Prostate gland (tissue), 2 donors: ENCODE data around the gene EHBP1. TPM values are rescaled to one million over a fixed set of nuclear protein-coding genes. Genes with fewer than 3 reads are reported as not detected.

Source experiments
- DNase-seq: peaks from one replicate; pipeline ENCODE4 v3.0.0-alpha.2; 2019; ENCODE audit warnings: low spot score
- H3K27ac ChIP-seq, 2 donors: fragments of 200-600 bp; sonication (generic); 2 replicates each; pipeline ENCODE4 v1.5.1; 2017 to 2019
- H3K27me3 ChIP-seq: fragments of 200-600 bp; sonication (generic); replicated peaks from 2 replicates; pipeline ENCODE4 v1.5.1; 2019; ENCODE audit not compliant: insufficient read depth
- H3K36me3 ChIP-seq, 2 donors: fragments of 200-600 bp; sonication (generic); 1 replicate in 1 of 2; 2 replicates in 1 of 2; pipeline versions ENCODE4 v1.5.1 to v1.8.1; 2017 to 2019
- H3K4me1 ChIP-seq: fragments of 200-600 bp; sonication (generic); replicated peaks from 2 replicates; pipeline ENCODE4 v1.5.1; 2019
- H3K4me3 ChIP-seq, 2 donors: fragments of 200-600 bp; sonication (generic); 2 replicates each; pipeline ENCODE4 v1.5.1; 2017 to 2019
- H3K9me3 ChIP-seq: fragments of 200-600 bp; sonication (generic); 2 replicates; pipeline ENCODE4 v1.5.1; 2017
- POLR2A ChIP-seq: fragments of 450-650 bp; IDR thresholded peaks from one replicate; pipeline ENCODE4 v1.6.1; 2016; ENCODE audit warnings: antibody characterized with exemption, mild to moderate bottlenecking
- POLR2AphosphoS5 ChIP-seq: sonication (generic); formaldehyde crosslinking; IDR thresholded peaks from one replicate; pipeline ENCODE4 v1.6.1; 2017; ENCODE audit warnings: antibody characterized with exemption
- WGBS: methylation state at CpG from one replicate; pipeline ENCODE4 v1.1.5; 2018; 5-methylcytosine and 5-hydroxymethylcytosine counted together
- intact Hi-C: fragments of 100-400 bp; cut with DNase I; formaldehyde crosslinking; loops from one replicate; pipeline ENCODE4 v1.14.2; 2022
- total RNA-seq, 2 donors: library from RNA; depleted of rRNA; stranded (reverse); fragments of >200 nt; gene quantifications; one replicate each; pipeline ENCODE4 v1.1.0, GENCODE V29; 2016
- TF ChIP-seq, protein P1 (sequence below), 4 experiments: fragments of 200-600 bp in 2 of 4; fragments of 450-650 bp in 2 of 4; sonication (generic) in 2 of 4; IDR thresholded peaks; 1 replicate in 3 of 4; 2 replicates in 1 of 4; pipeline ENCODE4 v1.5.1; 2016 to 2019; ENCODE audit warnings: antibody characterized with exemption in 4 of 4, mild to moderate bottlenecking in 2 of 4, moderate library complexity in 2 of 4

The EHBP1 gene
- total RNA-seq, 2 donors from 2014 or later: 26.5 to 30.3 TPM

DNA sequence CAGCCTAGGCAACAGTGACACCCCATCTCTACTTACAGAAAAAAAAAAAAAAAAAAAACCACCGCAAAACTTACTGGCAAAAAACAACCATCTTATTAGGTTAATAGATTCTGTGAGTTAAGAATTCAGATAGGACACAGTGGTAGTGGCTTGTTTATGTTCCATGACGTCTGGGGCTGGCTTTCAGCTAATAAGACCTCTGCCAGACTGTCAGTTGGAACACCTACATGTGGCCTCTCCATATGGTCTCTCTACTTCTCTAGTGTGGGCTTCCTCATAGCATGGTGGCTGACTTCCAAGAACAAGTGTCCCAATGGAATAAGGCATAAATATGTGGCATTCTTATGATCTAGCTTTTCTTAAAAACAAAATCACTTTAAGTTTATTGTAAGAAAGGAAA lies 251.1 kb downstream of the EHBP1 start:
- H3K4me3 ChIP-seq: no peak overlapping the region
- H3K36me3 ChIP-seq: no peaks in the 10 kb centered on the region
- intact Hi-C loops: no loop called here
- no peak overlapping the region for H3K27ac ChIP-seq
- 93% methylated on average over 2 of the region's 2 CpGs for WGBS
- no peaks in the 10 kb centered on the region for H3K9me3 ChIP-seq
- H3K27me3 ChIP-seq: no peaks in the 10 kb centered on the region
- H3K4me1 ChIP-seq: no peaks in the 10 kb centered on the region
- DNase-seq: no peak
- TF ChIP-seq POLR2A (no peak), POLR2AphosphoS5 (no peak)
- TF ChIP-seq, protein P1, sequence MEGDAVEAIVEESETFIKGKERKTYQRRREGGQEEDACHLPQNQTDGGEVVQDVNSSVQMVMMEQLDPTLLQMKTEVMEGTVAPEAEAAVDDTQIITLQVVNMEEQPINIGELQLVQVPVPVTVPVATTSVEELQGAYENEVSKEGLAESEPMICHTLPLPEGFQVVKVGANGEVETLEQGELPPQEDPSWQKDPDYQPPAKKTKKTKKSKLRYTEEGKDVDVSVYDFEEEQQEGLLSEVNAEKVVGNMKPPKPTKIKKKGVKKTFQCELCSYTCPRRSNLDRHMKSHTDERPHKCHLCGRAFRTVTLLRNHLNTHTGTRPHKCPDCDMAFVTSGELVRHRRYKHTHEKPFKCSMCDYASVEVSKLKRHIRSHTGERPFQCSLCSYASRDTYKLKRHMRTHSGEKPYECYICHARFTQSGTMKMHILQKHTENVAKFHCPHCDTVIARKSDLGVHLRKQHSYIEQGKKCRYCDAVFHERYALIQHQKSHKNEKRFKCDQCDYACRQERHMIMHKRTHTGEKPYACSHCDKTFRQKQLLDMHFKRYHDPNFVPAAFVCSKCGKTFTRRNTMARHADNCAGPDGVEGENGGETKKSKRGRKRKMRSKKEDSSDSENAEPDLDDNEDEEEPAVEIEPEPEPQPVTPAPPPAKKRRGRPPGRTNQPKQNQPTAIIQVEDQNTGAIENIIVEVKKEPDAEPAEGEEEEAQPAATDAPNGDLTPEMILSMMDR (IDR thresholded peaks at IDR 0.05): no peak

DNA sequence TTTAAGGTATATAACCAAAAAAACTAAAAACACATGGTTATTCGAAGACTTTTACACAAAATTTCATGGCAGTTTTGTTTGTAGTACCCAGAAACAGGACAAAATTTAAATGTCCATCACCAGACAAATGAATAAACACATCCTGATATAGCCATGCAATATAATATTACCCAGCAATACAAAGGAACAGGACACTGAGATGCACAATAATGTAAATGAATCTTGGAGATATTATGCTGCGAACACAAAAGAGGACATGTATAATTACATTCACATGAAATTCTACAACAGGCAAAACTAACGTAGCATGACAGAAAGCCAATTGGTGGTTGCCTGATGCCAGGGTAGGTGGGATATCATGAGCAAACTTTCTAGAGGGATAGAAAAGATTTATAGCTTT lies 252.7 kb downstream of the EHBP1 start:
- 98% methylated on average over 3 of the region's 3 CpGs for WGBS
- H3K36me3 ChIP-seq: no peaks in the 10 kb centered on the region

DNA sequence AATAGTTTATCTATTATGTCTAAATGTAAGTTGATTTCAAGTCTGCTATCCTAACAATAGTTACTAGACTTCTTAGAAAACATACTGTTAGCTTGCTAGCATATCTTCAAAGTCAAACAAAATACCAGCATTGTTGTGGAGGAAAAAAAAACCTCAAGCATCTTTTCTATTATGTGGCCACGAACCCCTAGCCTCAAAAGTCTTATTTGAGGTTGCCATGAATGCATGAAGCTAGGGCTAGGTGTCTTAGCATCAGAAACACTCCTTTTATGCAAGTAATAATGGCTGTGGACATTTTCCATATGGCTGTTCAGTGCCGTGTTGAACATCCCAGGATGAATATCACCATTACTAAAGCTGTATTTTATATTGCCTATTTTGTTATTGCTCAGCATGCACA lies 258.5 kb downstream of the EHBP1 start:
- no peak for TF ChIP-seq POLR2AphosphoS5
- TF ChIP-seq POLR2A: no peak
- TF ChIP-seq, protein P1 (IDR thresholded peaks at IDR 0.05): no peak
- no peak overlapping the region for H3K4me3 ChIP-seq
- no peaks in the 10 kb centered on the region for H3K27me3 ChIP-seq

More for the DNA sequence above, 252.7 kb downstream of the EHBP1 start:
- intact Hi-C loops: no loop called here
- DNase-seq: no peak
- Histone ChIP-seq H3K27me3 (no peaks in the 10 kb centered on the region), H3K4me1 (no peaks in the 10 kb centered on the region), H3K9me3 (no peaks in the 10 kb centered on the region), H3K27ac (no peak overlapping the region), H3K4me3 (no peak overlapping the region)
- no peak for TF ChIP-seq POLR2A
- no peak for TF ChIP-seq POLR2AphosphoS5
- TF ChIP-seq, protein P1 (IDR thresholded peaks at IDR 0.05): no peak

DNA sequence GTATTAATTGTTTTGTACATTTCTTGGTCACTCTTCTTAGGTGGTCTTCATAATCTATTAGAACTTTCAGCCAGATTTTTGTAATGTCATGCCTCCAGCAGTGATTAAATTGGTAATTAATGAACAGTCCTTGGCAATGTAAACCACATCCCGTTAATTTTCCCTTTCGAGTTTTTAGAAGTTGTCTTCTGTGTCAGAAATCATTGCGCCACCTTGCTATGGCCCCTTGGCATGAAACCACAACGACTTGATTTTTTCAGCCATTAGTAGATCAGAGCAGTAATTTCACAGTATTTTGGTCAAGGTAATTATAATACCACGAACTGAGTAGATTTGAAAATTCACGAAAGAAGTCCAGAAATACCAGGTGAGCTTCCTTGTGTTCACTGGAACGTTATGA lies 259.2 kb downstream of the EHBP1 start:
- intact Hi-C loops: no loop called here
- WGBS: 83% methylated on average over 7 of the region's 7 CpGs
- no peaks in the 10 kb centered on the region for H3K9me3 ChIP-seq
- no peaks in the 10 kb centered on the region for H3K4me1 ChIP-seq
- H3K36me3 ChIP-seq: no peaks in the 10 kb centered on the region
- H3K4me3 ChIP-seq: no peak overlapping the region
- TF ChIP-seq, protein P1 (IDR thresholded peaks at IDR 0.05): no peak
- TF ChIP-seq POLR2AphosphoS5 (no peak), POLR2A (no peak)
- H3K27ac ChIP-seq: no peak overlapping the region
- DNase-seq: no peak
- H3K27me3 ChIP-seq: no peaks in the 10 kb centered on the region

More for the DNA sequence above, 258.5 kb downstream of the EHBP1 start:
- Histone ChIP-seq H3K4me1 (no peaks in the 10 kb centered on the region), H3K36me3 (no peaks in the 10 kb centered on the region), H3K9me3 (no peaks in the 10 kb centered on the region), H3K27ac (no peak overlapping the region)
- DNase-seq: no peak
- 76% methylated on average over 2 of the region's 2 CpGs for WGBS
- intact Hi-C loops: no loop called here

DNA sequence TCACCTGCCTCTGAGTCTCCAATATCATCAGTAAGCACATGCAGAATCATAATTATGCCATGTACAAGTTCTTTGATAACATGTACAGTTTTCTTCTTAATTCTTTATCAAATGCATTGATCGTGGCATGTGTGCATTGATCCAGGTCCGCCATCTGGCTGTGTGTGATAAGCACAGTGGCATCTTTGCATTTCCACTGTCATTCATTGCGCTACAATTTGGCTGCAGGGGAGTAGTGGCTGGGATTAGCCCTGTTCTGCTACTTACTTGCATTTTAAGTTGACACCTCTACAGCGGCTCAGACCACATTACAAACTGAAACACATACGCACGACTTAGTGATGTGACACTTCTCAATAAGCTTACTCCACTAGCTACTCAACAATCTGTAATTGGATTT lies 261.5 kb downstream of the EHBP1 start:
- TF ChIP-seq, protein P1 (IDR thresholded peaks at IDR 0.05): no peak
- TF ChIP-seq POLR2AphosphoS5 (no peak), POLR2A (no peak)
- 91% methylated on average over 6 of the region's 6 CpGs for WGBS
- H3K27ac ChIP-seq: no peak overlapping the region
- H3K9me3 ChIP-seq: no peaks in the 10 kb centered on the region
- no peaks in the 10 kb centered on the region for H3K27me3 ChIP-seq
- no peak for DNase-seq
- no peaks in the 10 kb centered on the region for H3K36me3 ChIP-seq
- intact Hi-C loops: no loop called here
- H3K4me3 ChIP-seq: no peak overlapping the region
- H3K4me1 ChIP-seq: no peaks in the 10 kb centered on the region
